GM18511 (cell line): Measurements from ENCODE around the gene JAKMIP2.
"Not testable (repeated sequence)": the region's sequence is repeated elsewhere in the genome, so short reads cannot be mapped to it uniquely, and the experiment has no call there.

ENCODE experiments used
- ATAC-seq: cut with Tn5 transposase; IDR thresholded peaks from one replicate; pipeline ENCODE4 v1.9.1; 2021; ENCODE audit warnings: mild to moderate bottlenecking, moderate library complexity; ENCODE audit not compliant: unreplicated experiment

JAKMIP2 gene

DNA sequence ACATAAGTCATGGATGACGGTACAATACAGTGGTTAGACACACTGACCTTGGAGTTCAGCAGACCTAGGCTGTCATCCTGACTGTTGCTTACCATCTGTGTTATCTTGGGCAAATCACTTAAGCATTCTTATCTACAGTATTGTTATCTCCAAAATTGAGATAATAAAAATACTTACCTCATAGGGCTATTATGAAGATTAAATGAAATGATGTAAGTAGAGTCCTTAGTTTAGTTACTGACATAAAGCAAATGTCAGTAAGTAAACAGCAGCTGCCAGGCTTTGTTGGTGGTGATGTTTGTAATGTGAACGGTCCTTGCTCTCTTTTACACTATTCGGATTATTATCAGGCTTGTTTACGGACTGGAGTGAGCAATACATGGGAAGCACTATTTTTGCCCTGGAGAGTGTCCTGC lies 165.3 kb downstream of the JAKMIP2 start:
- ATAC-seq, result no peak

DNA sequence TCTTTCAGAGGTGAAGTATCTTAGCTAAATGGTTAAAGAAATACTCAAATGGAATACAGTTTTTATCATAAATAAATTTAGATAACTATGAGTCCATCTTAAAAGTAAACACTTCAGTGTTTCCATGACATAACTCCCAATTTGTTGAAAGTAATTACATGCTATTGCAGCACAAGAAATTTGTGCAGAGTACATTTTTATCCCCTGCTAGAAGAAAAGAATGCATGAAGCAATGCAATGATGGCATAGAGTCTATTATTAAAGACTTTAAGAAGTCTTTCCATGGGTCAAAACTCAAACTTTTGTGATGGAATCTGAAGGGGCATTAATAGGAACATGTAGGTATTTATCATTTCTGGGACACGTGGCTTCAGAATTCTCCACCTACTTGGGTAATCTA lies 166.1 kb downstream of the JAKMIP2 start:
- ATAC-seq, result no peak

DNA sequence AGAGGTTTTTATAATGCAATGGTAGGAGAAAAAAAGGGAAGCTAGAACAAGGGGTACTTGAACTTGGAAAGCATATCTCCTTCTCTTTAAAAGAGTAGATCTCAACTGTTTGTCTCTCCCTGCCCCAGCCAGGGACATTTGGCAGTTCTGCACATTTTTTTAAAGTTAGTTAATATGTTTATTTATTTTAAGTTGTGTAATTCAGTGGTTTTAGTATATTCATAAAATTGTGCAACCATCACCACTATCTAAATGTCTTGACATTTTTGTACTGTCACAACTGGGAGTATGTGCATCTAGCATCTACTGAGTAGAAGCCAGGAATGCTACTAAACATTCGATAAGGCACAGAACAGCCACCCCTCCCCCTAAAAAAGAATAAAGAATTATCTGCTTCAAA lies 169.2 kb downstream of the JAKMIP2 start:
- ATAC-seq, result no peak

DNA sequence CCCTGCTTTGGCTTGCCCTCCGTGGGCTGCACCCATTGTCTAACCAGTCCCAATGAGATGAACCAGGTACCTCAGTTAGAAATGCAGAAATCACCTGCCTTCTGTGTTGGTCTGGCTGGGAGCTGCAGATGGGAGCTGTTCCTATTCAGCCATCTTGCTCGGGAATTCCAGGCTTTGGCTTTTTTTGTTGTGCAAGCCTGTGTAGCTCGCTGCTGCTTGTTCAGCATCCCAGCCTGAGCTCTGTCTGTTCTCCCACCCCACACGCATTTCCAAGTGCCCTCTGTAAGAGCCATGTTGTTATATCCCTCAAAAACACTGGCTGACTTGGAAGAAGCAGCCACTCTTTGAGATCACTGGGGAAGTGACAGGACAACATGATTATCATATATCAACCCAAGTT lies 171.0 kb downstream of the JAKMIP2 start:
- no peak for ATAC-seq

- no peak for ATAC-seq
Observed at GRCh38 chr5:147610798-147611197, 171.7 kb downstream of the JAKMIP2 start.

DNA sequence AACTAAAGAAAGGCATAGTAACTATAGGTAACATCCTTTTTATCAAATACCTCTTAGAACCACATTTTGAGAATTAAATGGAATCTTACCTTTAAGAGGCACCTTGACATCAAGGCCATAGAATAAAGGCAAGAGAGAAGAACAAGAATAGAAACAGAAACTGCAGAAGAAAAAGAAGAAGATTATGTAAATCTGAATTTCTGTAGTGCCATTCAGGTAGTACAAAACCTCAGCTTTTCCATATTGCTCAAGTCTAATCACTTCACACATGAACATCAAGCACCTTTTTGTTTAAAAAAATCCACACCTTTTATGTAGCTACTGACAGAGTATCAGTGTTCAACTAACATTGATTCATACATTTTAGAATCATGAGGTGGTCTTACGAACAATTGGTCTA lies 180.9 kb downstream of the JAKMIP2 start:
- no peak for ATAC-seq

GRCh38 chr5:147591120-147591519 lies 191.4 kb downstream of the JAKMIP2 start:
- ATAC-seq, result no peak

GRCh38 chr5:147590096-147590495 lies 192.4 kb downstream of the JAKMIP2 start:
- no peak for ATAC-seq

DNA sequence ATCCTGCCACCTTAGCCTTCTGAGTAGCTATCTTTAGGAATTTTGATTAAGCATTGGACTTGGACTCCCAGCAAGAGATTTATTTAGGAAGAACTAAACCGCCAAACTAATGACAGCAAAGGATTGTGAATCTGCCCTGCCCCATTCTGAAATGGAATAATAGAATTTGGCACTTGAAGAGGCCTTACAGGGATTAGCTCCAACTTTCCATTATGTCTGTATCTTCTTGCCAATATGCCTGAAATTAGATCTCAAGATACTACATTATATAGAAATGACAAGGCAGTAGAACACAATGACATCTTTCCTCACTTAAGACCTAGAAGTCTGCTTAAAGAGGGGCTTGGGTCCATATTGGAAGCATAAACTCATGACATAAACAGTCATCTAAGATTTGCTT lies 195.7 kb downstream of the JAKMIP2 start:
- no peak for ATAC-seq

DNA sequence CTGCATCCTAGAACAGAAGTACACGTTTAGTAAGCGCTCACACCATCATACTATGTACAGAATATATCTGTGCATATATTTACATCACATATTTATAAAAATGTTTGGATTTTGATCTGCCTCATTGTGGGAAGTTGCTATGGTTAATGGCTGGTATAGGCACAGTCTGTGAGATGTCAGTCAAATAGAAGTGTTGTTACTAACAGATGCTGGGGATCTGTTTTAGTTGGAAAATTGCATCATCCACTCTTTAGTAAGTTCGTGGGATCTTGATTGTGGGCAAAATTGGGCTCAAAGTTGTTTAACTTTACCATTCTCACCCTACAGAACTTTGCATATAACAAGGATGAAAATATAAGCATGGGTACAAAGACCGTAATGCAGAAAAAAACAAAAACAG lies 196.3 kb downstream of the JAKMIP2 start:
- no peak for ATAC-seq

GRCh38 chr5:147582272-147582671 lies 200.3 kb downstream of the JAKMIP2 start:
- ATAC-seq, result not testable (repeated sequence)

GRCh38 chr5:147580418-147580817 lies 202.1 kb downstream of the JAKMIP2 start:
- not testable (repeated sequence) for ATAC-seq

DNA sequence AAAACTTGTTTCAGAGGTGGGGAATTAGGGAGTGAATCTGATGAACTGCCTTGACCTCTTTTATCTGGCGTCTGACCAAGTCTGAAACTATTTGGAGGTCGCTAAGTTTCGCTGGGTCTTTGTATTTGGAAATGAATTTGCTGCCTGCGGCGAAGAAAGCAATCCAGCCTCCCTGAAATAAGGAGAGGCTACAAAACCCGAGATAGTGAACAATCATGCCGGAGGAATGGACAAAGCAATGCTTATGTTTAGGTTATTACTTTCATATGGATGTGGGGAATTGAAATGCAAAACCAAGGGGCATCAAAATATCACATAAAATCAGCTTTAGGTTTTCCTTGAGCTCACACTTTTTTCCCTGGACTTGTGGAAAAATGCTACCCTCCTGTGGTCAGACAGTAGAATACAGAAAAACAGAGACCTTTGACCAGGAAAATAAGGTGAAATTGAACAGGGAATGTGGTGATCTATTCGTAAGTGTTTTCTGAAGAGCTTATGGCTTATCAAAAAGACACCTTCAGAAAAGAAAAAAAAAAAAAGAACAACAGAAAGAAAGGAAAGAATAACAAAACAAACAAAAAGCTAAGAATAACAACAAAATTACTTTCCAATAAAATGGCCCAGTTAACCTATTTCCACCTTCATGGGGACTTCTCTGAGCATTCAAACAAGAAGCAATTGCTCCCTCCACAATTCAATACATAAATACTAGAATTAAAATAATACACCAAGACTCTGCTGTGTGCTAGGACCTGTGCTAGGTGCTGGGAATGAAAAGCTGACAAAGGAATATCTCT lies 204.1 kb downstream of the JAKMIP2 start:
- no peak for ATAC-seq

DNA sequence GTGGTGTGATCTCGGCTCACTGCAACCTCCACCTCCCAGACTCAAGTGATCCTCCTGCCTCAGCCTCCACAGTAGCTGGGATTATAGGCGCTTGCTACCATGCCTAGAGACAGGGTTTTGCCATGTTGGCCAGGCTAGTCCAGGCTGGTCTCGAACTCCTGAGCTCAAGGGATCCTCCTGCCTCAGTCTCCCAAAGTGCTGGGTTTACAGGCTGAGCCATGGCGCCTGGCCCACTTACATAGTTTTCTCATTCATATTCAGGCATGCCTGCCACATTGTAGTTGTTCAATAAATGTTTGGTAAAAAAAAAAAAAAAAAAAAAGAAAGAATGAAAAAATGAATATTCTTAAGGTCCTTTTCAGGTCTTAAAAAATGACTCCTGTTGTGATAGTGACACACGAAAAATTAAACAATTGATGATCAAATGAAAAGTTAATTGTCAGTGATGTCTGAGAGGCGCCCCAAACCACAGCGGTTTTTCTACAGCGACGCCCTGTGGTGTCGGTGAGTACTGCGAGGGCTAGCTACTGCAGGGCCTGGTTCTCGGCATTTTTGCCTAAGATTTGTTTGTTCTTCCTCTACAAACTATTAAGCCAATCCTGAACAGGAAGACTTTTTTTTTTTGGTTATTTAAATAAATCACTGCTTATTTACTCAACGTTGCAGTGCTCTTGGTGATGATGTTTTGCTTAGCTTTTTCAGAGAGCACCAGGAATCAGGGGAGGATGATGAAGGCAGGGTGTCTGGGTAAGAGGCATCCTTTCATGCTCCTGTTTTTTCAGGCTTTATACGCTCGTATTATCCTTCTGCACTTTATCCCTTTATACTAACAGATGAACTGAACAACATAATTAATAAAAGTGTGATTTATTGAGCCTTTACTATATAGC lies 205.6 kb downstream of the JAKMIP2 start:
- ATAC-seq, result peak; percentile 68

- no peak for ATAC-seq
Observed at GRCh38 chr5:147575598-147575997, 206.9 kb downstream of the JAKMIP2 start.

- no peak for ATAC-seq
Observed at GRCh38 chr5:147573211-147573610, 209.3 kb downstream of the JAKMIP2 start.

- ATAC-seq, result no peak
Observed at GRCh38 chr5:147568710-147569406, 213.7 kb downstream of the JAKMIP2 start.

DNA sequence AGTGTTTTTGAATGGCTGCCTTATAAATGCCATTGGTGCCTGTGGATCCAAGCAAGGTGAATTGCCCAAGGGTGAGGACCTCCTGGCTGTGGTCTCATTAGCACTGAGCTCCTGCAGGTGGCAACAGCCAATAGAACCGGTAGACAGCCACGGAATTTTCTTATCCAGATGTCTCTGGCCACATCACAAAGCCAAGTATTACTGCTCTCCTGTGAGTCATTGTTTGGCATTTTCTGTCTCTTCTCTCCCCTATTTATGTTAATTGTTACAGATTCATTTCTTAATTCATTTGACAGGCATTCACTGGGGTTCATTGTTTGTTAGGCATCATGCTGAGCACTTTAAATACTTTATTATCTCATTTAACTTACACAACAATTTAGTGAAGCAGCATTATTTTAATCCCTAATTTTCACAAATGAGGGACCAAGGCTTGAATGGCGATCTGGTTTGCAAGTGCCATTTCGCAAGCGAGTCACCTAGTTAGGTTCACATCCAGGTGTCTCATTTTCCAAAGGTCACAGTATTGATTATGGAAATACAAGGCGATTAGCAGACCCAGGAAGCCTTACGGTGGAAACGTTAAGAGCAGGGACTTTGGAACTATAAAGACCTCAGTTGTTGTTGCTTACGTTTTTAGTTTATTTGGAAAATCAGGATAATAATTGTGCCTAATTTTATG lies 214.5 kb downstream of the JAKMIP2 start:
- ATAC-seq, result no peak

DNA sequence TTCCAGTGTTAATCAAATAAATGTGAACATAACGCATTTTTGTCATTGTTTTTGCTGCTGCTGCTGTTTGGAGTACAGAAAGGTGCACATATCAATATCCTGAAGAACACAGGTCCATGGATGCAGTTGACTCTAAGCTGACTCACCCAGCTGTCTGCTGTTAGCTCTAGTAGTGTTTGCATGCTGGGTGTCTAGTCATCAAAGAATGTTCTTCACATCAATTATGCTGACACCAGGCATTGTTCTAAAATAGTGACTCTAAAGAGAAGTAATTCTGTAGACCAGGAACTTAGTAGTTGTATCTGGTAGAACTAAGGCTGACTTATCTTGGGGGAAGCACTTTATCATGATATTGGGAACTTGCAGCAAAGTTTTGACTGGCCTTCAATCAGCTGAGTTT lies 217.0 kb downstream of the JAKMIP2 start:
- no peak for ATAC-seq

DNA sequence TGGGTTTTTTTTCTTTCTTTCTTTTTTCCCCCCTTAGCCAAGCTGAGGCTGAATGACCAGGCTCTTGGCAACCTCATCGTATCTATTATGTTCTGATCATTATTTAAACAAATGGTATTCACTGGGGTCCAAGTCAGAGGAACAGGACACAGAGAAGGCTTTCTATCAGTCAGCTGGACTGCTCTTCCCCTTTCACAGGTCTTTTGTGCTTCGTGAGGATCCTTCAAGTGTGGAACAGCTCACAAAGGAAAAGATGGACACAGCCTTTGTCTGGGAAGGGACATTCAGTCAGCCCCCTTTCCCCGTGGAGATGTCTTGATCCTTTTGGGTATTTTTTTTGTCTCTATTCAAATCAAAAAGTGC lies 218.4 kb downstream of the JAKMIP2 start:
- no peak for ATAC-seq
